DOHH2 (cell line): ENCODE data around the gene TTC7B.

Source experiments
- H3F3A ChIP-seq: fragments of 200-600 bp; sonication (generic), shearing (Covaris generic); 2 replicates; pipeline ENCODE4 v1.6.0; 2016; ENCODE audit warnings: antibody characterized with exemption, mild to moderate bottlenecking; ENCODE audit not compliant: control insufficient read depth, insufficient read depth
- H3K27ac ChIP-seq: fragments of 200-600 bp; sonication (generic); 2 replicates; pipeline ENCODE4 v1.5.1; 2014; ENCODE audit warnings: low read depth, mild to moderate bottlenecking, low read length, moderate library complexity
- H3K27me3 ChIP-seq: fragments of 200-600 bp; sonication (generic); 2 replicates; pipeline ENCODE4 v1.6.1; 2014; ENCODE audit warnings: mild to moderate bottlenecking, low read length, mixed read lengths; ENCODE audit not compliant: control insufficient read depth
- H3K36me3 ChIP-seq: fragments of 200-600 bp; sonication (generic); 2 replicates; pipeline ENCODE4 v1.6.1; 2014; ENCODE audit warnings: mild to moderate bottlenecking, low read length, moderate library complexity, mixed read lengths; ENCODE audit not compliant: control insufficient read depth
- H3K4me1 ChIP-seq: fragments of 200-600 bp; sonication (generic); 2 replicates; pipeline ENCODE4 v1.6.1; 2014; ENCODE audit warnings: mild to moderate bottlenecking, low read length, mixed read lengths; ENCODE audit not compliant: control insufficient read depth
- H3K4me2 ChIP-seq: fragments of 200-600 bp; sonication (generic); 2 replicates; pipeline ENCODE4 v1.6.0; 2014; ENCODE audit warnings: mild to moderate bottlenecking, low read length, moderate library complexity
- H3K4me3 ChIP-seq: fragments of 200-600 bp; sonication (generic); 2 replicates; pipeline ENCODE4 v1.5.1; 2014; ENCODE audit warnings: mild to moderate bottlenecking, low read length, mixed read lengths
- H3K79me2 ChIP-seq: fragments of 200-600 bp; sonication (generic); 2 replicates; pipeline ENCODE4 v1.6.1; 2014; ENCODE audit warnings: mild to moderate bottlenecking, low read length, mixed read lengths; ENCODE audit not compliant: control insufficient read depth
- H3K9me2 ChIP-seq: fragments of 200-600 bp; sonication (generic); replicated peaks from 2 replicates; pipeline ENCODE4 v1.6.1; 2014; ENCODE audit warnings: mild to moderate bottlenecking, low read length, mixed read lengths; ENCODE audit not compliant: control insufficient read depth
- H3K9me3 ChIP-seq: fragments of 200-600 bp; sonication (generic); 2 replicates; pipeline ENCODE4 v1.6.1; 2014; ENCODE audit warnings: antibody characterized with exemption, low read length, mixed read lengths; ENCODE audit not compliant: control insufficient read depth, insufficient read depth
- H4K20me1 ChIP-seq: fragments of 200-600 bp; sonication (generic); 2 replicates; pipeline ENCODE4 v1.6.0; 2014; ENCODE audit warnings: low read depth, mild to moderate bottlenecking, antibody characterized with exemption, low read length, moderate library complexity; ENCODE audit not compliant: control insufficient read depth, insufficient read depth
- EZH2phosphoT487 ChIP-seq: fragments of 200-600 bp; sonication (generic); IDR thresholded peaks from 2 replicates; pipeline ENCODE4 v1.6.1; 2017; ENCODE audit warnings: borderline replicate concordance, mild to moderate bottlenecking, antibody characterized with exemption, low read length, moderate library complexity, mixed read lengths
- TF ChIP-seq, protein P1 (sequence below): fragments of 200-600 bp; sonication (generic); IDR thresholded peaks from one replicate; pipeline ENCODE4 v1.5.1; 2014; ENCODE audit warnings: antibody characterized with exemption, mild to moderate bottlenecking, low read depth, low read length; ENCODE audit not compliant: poor library complexity, severe bottlenecking

The TTC7B gene

DNA sequence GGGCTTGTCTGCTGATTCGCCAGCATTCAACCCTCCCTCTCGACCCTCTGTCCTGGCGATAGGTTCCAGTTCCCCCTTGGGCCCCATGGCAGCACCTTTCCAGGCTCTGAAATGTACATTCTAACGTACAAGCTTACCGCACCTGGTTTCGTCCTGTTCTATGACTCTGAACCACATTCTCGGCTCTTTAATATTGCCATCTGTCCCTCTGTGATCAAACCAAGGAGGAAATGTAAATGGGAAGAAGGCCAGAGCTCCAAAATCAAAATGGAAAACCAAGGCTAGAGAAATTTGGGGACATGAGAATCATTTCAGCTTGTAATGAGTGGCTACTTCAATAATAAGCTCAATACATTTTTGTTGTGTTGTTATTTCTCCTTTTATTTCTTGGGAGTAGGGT lies 117.2 kb downstream of the TTC7B start:
- H4K20me1 ChIP-seq = no peaks in the 10 kb centered on the region
- no peak overlapping the region for H3K27ac ChIP-seq
- TF ChIP-seq EZH2phosphoT487 = no peak
- TF ChIP-seq, protein P1, sequence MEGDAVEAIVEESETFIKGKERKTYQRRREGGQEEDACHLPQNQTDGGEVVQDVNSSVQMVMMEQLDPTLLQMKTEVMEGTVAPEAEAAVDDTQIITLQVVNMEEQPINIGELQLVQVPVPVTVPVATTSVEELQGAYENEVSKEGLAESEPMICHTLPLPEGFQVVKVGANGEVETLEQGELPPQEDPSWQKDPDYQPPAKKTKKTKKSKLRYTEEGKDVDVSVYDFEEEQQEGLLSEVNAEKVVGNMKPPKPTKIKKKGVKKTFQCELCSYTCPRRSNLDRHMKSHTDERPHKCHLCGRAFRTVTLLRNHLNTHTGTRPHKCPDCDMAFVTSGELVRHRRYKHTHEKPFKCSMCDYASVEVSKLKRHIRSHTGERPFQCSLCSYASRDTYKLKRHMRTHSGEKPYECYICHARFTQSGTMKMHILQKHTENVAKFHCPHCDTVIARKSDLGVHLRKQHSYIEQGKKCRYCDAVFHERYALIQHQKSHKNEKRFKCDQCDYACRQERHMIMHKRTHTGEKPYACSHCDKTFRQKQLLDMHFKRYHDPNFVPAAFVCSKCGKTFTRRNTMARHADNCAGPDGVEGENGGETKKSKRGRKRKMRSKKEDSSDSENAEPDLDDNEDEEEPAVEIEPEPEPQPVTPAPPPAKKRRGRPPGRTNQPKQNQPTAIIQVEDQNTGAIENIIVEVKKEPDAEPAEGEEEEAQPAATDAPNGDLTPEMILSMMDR = no peak
- no peak overlapping the region for H3K4me2 ChIP-seq
- H3K4me3 ChIP-seq = no peak overlapping the region
- no peaks in the 10 kb centered on the region for H3K9me2 ChIP-seq
- H3K36me3 ChIP-seq = no peaks in the 10 kb centered on the region
- H3K79me2 ChIP-seq = no peaks in the 10 kb centered on the region
- peaks cover 12% of the 10 kb centered on the region for H3K4me1 ChIP-seq
- H3K9me3 ChIP-seq = no peaks in the 10 kb centered on the region
- H3K27me3 ChIP-seq = no peaks in the 10 kb centered on the region
- no peaks in the 10 kb centered on the region for H3F3A ChIP-seq

DNA sequence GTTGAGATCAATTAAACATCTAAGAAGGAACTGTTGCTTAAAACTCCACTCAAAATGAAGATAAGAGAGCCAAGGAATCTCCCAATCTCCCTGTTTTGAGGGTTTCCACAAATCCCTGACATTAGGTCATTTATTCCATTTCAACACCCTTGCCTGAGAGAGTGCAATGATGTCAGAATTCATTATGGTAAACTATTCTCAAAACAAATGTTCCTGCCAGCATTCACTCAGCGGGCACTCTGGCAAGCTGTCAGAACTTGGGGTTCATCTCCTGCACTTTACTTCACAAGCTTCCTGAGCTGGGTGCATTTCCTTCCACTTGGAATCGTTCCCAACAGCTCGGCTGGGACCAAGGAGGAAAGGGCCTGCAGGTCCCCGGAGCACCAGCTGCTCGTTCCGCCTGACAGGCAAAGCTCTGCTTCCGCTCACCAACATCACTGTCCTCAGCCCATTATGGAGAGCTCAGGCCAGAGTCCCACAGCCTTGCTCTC lies 117.8 kb downstream of the TTC7B start:
- Histone ChIP-seq H3K4me2 (no peak overlapping the region), H3F3A (no peaks in the 10 kb centered on the region), H3K27me3 (no peaks in the 10 kb centered on the region), H3K9me2 (no peaks in the 10 kb centered on the region), H3K9me3 (no peaks in the 10 kb centered on the region), H3K4me3 (no peak overlapping the region), H3K4me1 (peaks cover 12% of the 10 kb centered on the region), H3K36me3 (no peaks in the 10 kb centered on the region), H4K20me1 (no peaks in the 10 kb centered on the region), H3K79me2 (no peaks in the 10 kb centered on the region), H3K27ac (no peak overlapping the region)
- no peak for TF ChIP-seq EZH2phosphoT487
- TF ChIP-seq, protein P1 = no peak

DNA sequence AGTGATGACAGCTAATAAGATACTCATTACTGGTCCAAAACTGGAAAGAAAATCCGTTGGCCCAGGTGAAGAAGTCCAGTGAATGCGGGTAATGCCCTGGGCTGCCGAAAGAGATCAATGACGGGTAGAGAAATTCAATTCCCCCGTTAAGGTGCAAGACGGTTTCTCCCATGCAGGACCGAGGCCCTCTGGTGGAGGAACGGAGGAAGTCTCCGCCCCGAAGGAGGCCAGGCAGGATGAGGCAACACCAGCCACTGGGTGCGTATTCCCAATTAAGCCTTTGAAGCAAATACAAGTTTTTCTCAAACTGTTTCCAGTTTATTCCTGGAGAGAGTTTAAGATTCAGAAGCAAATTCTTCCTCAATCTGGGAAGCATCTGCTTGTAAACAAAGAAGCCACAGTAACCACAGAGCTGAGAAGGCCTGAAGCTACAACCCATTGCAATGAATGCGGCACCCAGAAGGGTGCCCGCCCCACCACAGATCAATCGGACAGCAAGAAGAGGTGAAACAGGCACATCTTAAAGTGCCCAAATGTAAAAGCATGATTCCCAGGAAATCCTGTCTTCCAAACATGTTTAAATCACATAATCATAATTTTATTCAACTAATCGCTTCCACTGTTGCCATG lies 118.5 kb downstream of the TTC7B start:
- Histone ChIP-seq H3K27ac (no peak overlapping the region), H3K9me3 (no peaks in the 10 kb centered on the region), H4K20me1 (no peaks in the 10 kb centered on the region), H3F3A (no peaks in the 10 kb centered on the region), H3K9me2 (no peaks in the 10 kb centered on the region), H3K36me3 (no peaks in the 10 kb centered on the region), H3K79me2 (no peaks in the 10 kb centered on the region), H3K4me1 (peaks cover 12% of the 10 kb centered on the region), H3K4me3 (no peak overlapping the region), H3K4me2 (peak overlapping the region; percentile 44), H3K27me3 (no peaks in the 10 kb centered on the region)
- TF ChIP-seq, protein P1 = peak; percentile 88
- no peak for TF ChIP-seq EZH2phosphoT487
